ENCODE results near the gene DEXI. TPM values are rescaled to one million over a fixed set of nuclear protein-coding genes. Genes with fewer than 3 reads are reported as not detected.

Gene DEXI
- total RNA-seq, 2 donors from 2014 or later: 31.5 to 32.0 TPM

DNA sequence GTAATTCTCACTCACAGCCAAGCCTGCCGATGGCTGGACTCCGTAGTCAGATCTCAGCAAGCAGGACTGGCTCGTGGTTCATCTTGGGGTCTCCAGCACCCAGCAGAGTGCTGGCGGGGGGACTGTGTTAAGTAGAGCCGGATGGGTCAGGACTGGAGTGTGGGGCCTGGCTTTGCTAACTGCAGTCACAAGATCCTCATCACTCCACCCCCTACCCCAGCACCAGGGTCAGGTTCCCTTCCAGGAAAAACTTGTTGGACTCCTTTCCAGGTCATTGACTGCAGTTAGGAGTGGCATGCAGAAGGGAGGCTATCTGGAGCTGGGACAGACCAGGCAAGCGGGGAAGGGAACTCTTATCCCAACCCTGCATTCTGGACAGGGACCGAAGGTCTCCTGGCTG, 59.3 kb downstream of the DEXI start:
- no peak overlapping the region for H3K4me3 Mint-ChIP-seq
- no peak for DNase-seq
- H3K27ac ChIP-seq (ENCODE audit: low read depth, low read length): no peak overlapping the region
- no peak overlapping the region for H3K4me3 ChIP-seq (ENCODE audit: low read length)
- no peak overlapping the region for H3K9ac ChIP-seq (ENCODE audit: extremely low read depth, low read length, poor library complexity, severe bottlenecking)
- peaks cover 40% of the 10 kb centered on the region for H3K27me3 ChIP-seq (ENCODE audit: control insufficient read depth, insufficient read depth, low read length, poor library complexity, severe bottlenecking)
- H3K36me3 Mint-ChIP-seq (ENCODE audit: low read depth): no peaks in the 10 kb centered on the region
- no peak overlapping the region for H3K27ac Mint-ChIP-seq
- no peaks in the 10 kb centered on the region for H3K9me3 ChIP-seq (ENCODE audit: control insufficient read depth, low read length)
- H3K36me3 ChIP-seq (ENCODE audit: control insufficient read depth, insufficient read depth, low read length): no peaks in the 10 kb centered on the region
- no peaks in the 10 kb centered on the region for H3K4me1 ChIP-seq (ENCODE audit: control insufficient read depth, insufficient read depth, low read length)
- TF ChIP-seq, protein P1, sequence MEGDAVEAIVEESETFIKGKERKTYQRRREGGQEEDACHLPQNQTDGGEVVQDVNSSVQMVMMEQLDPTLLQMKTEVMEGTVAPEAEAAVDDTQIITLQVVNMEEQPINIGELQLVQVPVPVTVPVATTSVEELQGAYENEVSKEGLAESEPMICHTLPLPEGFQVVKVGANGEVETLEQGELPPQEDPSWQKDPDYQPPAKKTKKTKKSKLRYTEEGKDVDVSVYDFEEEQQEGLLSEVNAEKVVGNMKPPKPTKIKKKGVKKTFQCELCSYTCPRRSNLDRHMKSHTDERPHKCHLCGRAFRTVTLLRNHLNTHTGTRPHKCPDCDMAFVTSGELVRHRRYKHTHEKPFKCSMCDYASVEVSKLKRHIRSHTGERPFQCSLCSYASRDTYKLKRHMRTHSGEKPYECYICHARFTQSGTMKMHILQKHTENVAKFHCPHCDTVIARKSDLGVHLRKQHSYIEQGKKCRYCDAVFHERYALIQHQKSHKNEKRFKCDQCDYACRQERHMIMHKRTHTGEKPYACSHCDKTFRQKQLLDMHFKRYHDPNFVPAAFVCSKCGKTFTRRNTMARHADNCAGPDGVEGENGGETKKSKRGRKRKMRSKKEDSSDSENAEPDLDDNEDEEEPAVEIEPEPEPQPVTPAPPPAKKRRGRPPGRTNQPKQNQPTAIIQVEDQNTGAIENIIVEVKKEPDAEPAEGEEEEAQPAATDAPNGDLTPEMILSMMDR (conservative IDR thresholded peaks at IDR 0.05): no peak
- H3K27me3 Mint-ChIP-seq (ENCODE audit: insufficient read depth): peaks cover 31% of the 10 kb centered on the region
- no peaks in the 10 kb centered on the region for H3K9me3 Mint-ChIP-seq
- H3K4me1 Mint-ChIP-seq: no peaks in the 10 kb centered on the region
- 83 to 92% methylated on average over 1 to 7 of the region's 7 CpGs for WGBS, 2 experiments (ENCODE audit: insufficient coverage in 1 of 2, insufficient read length in 1 of 2)

DNA sequence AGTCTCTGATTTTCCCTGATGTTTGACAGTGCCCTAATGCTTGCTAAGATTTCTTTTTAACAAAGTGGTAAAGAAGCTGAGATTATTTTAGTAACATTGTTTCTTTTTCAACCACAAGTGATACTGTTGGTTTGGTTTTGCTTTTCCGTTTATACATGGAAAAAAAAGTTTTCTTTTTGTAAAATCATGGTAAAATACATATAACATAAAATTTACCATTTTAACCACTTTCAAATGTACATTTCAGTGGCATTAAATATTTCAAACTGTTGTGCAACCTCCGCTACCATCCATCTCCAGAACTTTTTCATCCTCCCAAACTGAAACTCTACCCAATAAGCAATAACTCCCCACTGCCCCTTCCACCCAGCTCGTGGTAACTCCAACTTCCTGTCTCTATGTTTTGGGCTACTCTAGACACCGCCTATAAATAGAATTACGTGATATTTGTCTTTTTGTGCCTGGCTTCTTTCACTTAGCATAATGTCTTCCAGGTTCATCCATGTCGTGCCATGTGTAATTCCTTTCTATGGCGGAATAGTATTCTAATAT, 60.7 kb downstream of the DEXI start:
- Mint-ChIP-seq H3K4me1 (no peaks in the 10 kb centered on the region), H3K27ac (no peak overlapping the region), H3K27me3 (ENCODE audit: insufficient read depth) (peaks cover 45% of the 10 kb centered on the region), H3K36me3 (ENCODE audit: low read depth) (no peaks in the 10 kb centered on the region), H3K4me3 (no peak overlapping the region), H3K9me3 (no peaks in the 10 kb centered on the region)
- no peaks in the 10 kb centered on the region for H3K9me3 ChIP-seq (ENCODE audit: control insufficient read depth, low read length)
- peaks cover 55% of the 10 kb centered on the region for H3K27me3 ChIP-seq (ENCODE audit: control insufficient read depth, insufficient read depth, low read length, poor library complexity, severe bottlenecking)
- TF ChIP-seq, protein P1 (conservative IDR thresholded peaks at IDR 0.05): no peak
- DNase-seq: no peak
- 84 to 94% methylated on average over 4 to 6 of the region's 7 CpGs for WGBS, 2 experiments (ENCODE audit: insufficient coverage in 1 of 2, insufficient read length in 1 of 2)
- no peak overlapping the region for H3K4me3 ChIP-seq (ENCODE audit: low read length)
- H3K27ac ChIP-seq (ENCODE audit: low read depth, low read length): no peak overlapping the region
- no peak overlapping the region for H3K9ac ChIP-seq (ENCODE audit: extremely low read depth, low read length, poor library complexity, severe bottlenecking)
- H3K36me3 ChIP-seq (ENCODE audit: control insufficient read depth, insufficient read depth, low read length): no peaks in the 10 kb centered on the region
- no peaks in the 10 kb centered on the region for H3K4me1 ChIP-seq (ENCODE audit: control insufficient read depth, insufficient read depth, low read length)

DNA sequence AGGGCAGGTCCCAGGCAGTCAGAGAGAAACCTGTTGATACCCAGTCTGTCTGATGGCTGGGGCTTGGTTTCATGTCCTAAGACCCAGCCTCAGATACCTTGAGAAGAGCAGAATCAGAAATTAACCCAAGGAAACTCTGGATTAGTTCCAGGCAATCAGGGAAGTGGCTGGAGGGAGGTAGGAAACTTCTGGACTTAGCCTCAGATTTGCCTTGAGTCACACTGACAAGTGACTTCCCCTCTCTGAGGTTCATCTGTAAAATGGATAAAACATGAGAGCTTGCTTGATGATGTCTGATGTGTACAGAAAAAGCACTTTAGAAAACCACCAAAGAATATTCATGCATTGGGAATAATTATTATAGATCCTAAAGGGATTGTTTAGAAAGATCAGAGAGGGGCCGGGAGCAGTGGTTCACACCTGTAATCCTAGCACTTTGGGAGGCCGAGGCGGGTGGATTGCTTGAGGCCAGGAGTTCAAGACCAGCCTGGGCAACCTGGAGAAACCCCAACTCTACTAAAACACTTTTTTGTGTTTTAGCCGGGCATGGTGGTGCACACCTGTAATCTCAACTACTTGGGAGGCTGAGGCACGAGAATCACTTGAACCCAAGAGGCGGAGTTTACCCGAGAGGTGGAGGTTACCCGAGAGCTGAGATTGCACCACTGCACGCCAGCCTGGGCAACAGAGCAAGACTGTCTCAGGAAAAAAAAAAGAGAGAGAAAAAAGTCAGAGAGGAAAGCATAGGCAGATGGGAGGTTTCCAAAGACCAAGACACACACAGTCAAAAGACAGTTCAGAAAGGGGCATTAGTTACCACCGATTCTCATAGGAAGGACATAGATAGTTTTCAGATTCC, 61.4 kb downstream of the DEXI start:
- Histone ChIP-seq H3K9ac (ENCODE audit: extremely low read depth, low read length, poor library complexity, severe bottlenecking) (no peak overlapping the region), H3K27me3 (ENCODE audit: control insufficient read depth, insufficient read depth, low read length, poor library complexity, severe bottlenecking) (peaks cover 62% of the 10 kb centered on the region), H3K9me3 (ENCODE audit: control insufficient read depth, low read length) (no peaks in the 10 kb centered on the region), H3K36me3 (ENCODE audit: control insufficient read depth, insufficient read depth, low read length) (no peaks in the 10 kb centered on the region), H3K4me1 (ENCODE audit: control insufficient read depth, insufficient read depth, low read length) (no peaks in the 10 kb centered on the region), H3K4me3 (ENCODE audit: low read length) (no peak overlapping the region), H3K27ac (ENCODE audit: low read depth, low read length) (no peak overlapping the region)
- Mint-ChIP-seq H3K4me1 (no peaks in the 10 kb centered on the region), H3K9me3 (no peaks in the 10 kb centered on the region), H3K27me3 (ENCODE audit: insufficient read depth) (peaks cover 45% of the 10 kb centered on the region), H3K4me3 (no peak overlapping the region), H3K36me3 (ENCODE audit: low read depth) (no peaks in the 10 kb centered on the region), H3K27ac (no peak overlapping the region)
- WGBS, 2 experiments (ENCODE audit: insufficient coverage in 1 of 2, insufficient read length in 1 of 2): 89 to 90% methylated on average over 10 of the region's 10 CpGs
- TF ChIP-seq, protein P1 (conservative IDR thresholded peaks at IDR 0.05): no peak
- no peak for DNase-seq

Data from endodermal cell (in vitro differentiated cells).